ENCODE data around the gene ZNF787.

The ZNF787 gene

GRCh38 chr19:56088497-56089215, 32.4 kb downstream of the ZNF787 start:
- no peak for DNase-seq (ENCODE audit: low read depth in 2 of 2)

DNA sequence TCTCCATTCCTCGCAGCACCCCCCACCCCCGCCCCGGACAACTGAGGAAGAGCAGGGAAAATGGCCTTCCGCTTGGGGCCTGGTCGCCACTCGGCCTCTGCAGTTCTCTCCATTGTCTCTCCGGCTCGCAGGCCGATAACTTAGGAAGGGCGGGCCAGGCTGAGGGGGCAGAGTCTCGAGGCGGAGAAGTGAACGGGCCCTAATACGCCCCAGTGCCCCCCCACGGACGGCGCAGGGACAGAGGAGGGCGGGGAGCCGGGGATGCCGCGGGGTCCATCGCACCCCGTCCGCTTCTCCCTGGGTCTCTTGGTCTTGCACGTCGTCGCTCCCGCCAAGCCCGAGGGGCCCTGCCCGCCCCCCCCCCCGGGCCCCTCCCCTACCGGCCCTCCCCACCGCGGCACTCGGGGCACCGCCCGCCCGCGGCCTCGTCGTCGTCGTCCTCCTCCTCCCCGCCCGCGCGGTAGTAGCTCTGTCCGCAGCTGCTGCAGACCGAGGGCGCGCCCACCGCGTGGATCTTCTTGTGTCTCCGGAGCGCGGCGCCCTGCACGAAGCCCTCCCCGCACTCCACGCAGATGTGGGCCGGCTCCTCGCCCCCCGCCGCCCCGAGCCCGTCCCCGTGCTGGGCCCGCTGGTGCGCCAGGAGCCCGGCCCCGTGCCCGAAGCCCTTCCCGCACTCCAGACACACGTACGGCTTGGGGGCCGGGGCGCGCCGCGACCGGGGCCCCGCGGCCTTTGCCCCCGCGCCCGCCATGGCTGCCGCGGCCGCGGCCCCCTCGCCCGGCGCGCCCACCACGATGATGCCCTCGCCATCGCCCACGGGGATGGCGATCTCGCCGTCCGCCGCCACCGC, 33.2 kb downstream of the ZNF787 start:
- DNase-seq (ENCODE audit: low read depth in 2 of 2), result no peak

DNA sequence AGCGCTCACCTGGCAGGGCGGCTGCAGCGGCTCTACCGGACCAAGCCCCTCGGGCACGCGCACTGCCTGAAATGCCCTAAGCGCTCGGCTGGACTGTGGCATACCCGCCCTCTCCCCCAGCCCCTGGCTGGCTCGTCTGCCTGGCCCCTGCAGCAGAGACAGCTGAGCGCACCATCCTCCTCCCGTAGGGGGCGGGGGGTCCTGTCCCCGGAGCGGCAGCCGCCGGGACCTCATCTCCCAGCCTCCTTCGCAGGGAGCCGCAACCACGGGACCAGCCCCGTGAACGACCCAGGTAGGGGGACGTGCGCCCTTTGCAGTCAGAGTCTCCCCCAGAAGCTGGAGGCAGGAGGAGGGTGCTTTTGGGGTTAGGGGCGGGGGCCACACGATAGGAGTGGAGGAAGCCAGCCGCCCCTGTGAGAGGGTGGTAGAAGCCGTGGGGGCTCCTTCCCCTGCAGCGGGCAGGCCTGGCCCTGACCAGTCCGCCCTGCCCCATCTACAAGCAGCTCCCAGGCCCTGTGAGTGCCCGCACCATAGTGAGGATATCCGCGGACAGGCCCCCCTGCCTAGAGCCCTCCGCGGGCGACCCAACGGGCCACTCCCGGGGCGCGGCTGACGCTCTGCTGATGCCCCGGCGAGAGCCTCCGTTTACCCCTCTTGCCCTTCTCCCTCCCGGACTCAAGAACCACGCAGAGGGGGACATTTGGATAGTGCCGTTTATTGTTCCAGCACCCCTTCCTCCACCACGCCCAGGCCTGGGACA, 34.2 kb downstream of the ZNF787 start:
- DNase-seq (ENCODE audit: low read depth in 2 of 2), result no peak

DNA sequence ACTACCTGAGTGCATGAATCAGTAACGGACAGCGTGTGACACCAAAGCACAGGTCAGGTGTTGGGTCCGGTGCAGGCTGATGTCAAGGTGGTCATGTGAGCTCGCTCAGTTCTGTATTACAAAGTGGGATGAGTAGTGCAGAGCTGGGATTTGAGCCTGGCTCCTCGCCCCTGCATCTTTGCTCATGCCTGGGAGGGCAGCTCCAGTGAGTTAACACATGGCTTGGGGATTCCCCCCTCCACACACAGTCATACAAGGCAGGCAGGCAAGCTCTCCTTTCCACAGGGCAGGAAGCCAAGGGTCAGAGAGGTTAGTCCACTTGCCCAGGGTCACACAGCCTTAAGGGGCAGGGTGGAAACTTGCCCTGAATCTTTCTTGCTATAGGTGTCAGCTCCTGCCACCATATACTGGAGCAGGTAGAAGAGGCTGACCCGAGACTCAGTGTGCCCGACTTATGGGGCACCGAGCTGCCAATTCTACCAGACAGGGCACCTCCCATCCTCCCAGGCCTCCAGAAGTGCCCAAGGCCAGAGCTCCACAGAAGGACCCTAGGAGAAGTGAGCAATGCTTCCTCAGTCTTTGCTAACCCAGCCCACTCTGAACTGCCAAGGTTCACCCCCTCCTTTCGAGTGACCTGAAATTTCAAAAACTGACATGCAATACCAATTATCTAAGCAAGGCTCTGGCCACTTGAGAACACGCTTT, 35.4 kb downstream of the ZNF787 start:
- no peak for DNase-seq (ENCODE audit: low read depth in 2 of 2)

GRCh38 chr19:56084835-56085536, 36.1 kb downstream of the ZNF787 start:
- DNase-seq (ENCODE audit: low read depth in 2 of 2), result no peak

- no peak for DNase-seq (ENCODE audit: low read depth in 2 of 2)
These were observed 37.4 kb downstream of the ZNF787 start for GRCh38 chr19:56083668-56084067.

DNA sequence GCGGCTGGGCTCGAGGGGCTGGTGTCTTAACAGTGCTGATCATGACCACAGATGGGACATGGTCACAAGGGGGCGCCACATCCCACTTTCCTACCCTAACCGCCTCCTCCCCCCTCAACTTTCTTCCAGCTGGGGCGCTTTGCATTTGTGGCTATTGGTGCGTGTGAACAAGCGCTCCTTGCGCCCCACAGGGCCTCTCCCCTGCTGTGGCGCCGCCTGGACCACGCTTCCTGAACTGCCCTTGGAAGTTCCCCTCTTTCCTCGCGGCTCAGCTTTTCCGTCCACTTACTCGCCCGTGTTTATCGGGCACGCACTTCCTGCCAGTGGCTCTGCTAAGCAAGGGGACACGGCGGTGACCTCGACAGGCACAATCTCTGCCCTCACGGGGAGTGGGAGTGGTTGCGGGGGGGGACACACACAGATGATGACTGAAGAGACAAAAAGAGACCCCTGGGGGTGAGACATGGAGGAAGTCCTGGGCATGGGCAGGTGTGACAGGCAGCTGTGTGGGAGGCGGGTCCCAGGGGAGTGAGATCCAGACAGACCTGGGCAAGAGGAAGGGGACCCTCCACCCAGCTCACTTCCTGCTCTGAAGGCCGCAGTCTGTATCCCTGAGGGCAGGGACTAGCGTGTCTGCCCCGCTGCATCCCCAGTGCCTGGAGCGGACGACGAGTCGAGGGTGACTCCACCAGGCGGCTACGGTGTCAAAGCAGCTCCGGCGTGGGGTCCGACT, 40.3 kb downstream of the ZNF787 start:
- peak; percentile 56 to 63 for DNase-seq (ENCODE audit: low read depth in 2 of 2)

DNA sequence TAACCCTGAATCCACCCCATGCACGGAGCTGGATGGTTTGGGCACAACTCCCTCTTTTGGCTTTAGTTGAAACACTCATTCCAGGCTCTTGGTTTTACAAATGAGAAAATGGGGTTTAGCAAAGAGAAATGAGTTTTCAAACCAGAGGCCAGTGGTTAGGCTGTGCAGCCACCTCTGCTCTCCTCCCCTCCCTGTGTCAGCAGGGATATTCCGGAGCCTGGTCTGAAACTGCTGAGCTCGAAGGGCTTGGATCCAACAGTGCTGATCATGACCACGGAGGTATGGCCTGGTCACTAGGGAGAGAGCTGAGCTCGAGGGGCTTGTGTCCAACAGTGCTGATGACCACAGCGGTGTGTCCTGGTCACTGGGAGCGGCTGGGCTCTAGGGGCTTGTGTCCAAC, 41.5 kb downstream of the ZNF787 start:
- DNase-seq (ENCODE audit: low read depth in 2 of 2), result no peak

DNA sequence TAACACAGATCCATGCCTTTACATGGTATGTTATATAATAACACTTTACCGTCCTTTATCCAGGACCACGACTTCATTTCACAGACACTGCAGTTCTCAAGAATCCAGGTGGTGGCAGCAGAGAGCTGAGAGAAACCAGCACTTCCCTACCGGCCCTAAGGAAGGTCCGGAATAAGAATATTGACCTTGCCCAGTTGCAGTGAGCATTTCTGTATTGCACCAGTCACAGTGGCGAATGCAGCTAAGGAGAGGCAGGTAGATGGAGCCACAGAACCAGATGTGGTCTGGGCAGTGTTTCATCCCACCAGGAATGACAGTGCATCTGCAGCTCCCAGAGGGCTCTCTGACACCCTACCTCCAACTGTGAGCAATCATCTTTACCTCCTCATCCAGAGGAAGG, 44.6 kb downstream of the ZNF787 start:
- peak in 1 of 2 donors; percentile 6 for DNase-seq (ENCODE audit: low read depth in 2 of 2)

GRCh38 chr19:56071151-56071550, 49.9 kb downstream of the ZNF787 start:
- DNase-seq (ENCODE audit: low read depth in 2 of 2), result no peak

DNA sequence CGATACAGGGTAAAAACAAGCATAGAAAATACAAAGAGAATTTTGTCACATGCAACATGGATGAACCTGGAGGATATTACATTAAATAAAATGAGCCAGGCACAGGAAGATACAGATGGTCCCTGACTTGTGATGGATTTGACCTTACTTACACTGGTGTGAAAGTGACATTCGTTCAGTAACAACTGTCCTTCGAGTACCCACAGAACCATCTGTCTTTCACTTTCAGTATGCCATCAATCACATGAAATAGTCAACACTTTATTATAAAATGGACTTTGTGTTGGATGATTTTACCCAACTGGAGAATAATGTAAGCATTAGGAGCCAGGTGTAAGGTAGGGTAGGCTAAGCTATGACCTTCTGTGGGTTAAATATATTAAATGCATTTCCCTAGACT, 51.5 kb downstream of the ZNF787 start:
- DNase-seq (ENCODE audit: low read depth in 2 of 2), result no peak

GRCh38 chr19:56066152-56067023, 54.7 kb downstream of the ZNF787 start:
- peak; percentile 41 to 59 for DNase-seq (ENCODE audit: low read depth in 2 of 2)

- DNase-seq (ENCODE audit: low read depth in 2 of 2), result no peak
These were observed 67.5 kb downstream of the ZNF787 start for GRCh38 chr19:56053596-56053995.
